Raji (cell line): ENCODE results near the gene BTAF1.

Source experiments
- POLR2A ChIP-seq: IDR thresholded peaks from 2 replicates; pipeline ENCODE4 v1.6.1; 2011; ENCODE audit warnings: low read depth, low read length, control low read depth; ENCODE audit not compliant: insufficient read depth

BTAF1 gene

DNA sequence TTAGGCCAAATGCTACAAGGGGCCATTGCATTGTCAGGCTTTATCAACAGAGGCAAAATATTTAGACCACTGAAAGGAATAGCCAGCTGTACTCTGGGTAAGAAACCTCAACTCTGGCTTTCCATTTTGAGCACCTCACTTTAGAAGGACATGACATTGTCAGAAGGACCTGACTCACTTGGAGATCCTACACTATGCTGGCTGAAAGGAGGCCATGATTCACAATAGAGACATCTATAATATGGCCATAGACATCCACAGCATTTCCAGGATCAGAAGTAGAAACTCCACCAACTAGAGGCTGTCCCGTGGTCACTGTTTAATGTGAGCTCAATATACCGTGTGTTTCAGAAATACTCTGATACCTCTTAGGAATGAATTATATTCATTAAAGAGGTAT is 140.9 kb downstream of the BTAF1 start:
- TF ChIP-seq POLR2A = no peak

DNA sequence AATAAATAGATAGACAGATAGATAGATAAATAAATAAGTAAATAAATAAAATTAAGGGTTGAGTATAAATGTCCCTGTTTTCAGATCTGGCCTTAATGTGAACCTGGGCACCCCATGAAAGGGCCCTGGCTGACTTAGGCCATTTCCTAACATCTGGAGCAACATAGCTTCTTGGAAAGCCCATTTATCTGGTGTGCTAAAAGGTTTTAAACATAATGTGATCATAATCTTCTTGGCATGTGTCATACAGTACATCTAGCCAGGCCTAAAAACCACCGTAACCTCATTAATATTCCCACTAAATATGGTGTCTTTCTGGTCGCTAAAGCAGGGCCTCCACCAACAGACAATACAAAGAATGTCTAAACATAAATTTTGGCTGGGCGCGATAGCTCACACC is 142.8 kb downstream of the BTAF1 start:
- no peak for TF ChIP-seq POLR2A

DNA sequence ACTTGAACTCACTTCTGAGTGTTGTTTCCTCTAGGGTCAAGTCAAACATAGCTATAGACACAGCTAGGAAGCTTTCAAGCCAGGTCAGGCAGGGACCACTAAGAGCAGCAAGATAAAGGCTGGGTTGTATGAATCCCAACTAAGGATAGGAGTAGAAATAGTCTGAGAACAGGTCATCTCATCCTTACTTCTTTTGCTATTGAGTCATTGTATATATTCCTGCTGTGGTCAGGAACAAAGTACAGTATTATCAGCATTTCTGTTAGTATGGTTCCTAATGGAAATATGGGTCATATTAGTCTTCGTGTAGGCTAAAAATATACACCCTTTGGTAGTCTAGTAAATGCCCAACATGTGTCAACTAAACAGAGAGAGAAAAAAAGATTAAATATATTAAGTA is 145.3 kb downstream of the BTAF1 start:
- TF ChIP-seq POLR2A = no peak

DNA sequence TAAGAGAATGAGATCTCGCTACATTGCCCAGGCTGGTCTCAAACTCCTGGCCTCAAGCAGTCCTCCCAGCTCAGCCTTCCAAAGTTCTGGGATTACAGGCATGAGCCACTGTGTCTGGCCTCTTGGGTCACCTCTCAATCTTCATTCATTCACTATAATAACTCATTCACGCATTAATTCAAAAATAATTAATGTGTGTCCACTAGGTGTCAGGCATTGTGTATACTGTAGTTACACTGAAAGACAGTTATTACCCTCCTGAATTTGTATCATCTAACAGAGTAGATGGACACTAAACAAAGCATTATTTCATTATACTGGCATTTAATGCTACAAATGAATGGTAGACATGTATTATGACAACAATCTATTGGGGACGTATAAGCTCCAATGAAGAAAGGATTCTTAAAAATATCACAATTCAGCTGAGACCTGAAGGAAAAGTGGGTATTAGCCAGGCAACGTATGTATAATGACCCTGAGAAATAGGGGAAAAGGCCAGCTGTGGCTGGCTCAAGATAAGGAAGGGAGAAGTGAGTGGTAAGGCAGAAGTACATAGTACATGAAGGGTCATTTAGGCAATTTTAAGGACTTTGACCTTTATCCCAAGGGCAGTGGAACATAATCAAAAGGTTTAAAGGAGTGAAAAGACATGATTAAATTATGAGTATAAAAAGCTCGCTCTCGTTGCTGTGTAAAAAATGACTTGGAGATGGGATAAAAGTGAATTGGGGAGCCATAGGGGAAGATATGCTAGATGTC is 150.7 kb downstream of the BTAF1 start:
- no peak for TF ChIP-seq POLR2A

DNA sequence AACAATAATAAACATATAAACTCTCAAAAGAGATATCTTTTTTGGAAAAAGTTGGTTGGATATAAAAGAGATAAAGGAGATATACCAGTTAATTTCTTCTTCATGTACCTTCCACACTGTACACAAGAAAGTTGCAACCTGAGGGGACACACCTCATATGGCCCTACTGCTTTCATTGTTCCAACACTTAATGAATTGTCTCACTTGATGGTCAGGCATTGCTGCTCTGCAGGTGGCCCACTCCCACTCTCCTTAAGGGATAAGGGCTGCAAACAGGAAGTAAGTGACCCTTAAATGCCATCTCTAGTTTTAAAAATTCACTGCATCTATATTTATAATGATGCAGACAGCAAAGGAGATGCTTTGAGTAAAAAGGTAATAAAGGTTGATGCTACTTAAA is 152.3 kb downstream of the BTAF1 start:
- TF ChIP-seq POLR2A = no peak

DNA sequence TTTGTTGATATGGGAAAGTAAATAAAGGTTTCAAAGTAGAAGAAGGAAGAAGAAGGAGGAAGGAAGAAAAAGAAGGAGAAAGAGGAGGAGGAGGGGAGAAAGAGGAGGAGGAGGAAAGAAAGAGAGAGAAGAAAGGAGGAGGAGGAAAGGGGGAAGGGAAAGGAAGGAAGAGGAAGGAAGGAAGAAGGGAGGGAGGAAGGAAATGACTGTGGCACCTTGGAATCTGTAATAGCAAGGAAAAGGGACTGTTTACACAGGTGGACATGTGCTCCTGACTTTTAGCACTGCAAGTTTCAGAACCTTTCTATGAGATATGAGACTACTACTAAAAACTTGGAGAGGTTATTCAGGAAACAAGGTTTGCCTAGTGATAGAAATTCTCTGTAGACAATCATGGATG is 153.2 kb downstream of the BTAF1 start:
- TF ChIP-seq POLR2A = no peak

DNA sequence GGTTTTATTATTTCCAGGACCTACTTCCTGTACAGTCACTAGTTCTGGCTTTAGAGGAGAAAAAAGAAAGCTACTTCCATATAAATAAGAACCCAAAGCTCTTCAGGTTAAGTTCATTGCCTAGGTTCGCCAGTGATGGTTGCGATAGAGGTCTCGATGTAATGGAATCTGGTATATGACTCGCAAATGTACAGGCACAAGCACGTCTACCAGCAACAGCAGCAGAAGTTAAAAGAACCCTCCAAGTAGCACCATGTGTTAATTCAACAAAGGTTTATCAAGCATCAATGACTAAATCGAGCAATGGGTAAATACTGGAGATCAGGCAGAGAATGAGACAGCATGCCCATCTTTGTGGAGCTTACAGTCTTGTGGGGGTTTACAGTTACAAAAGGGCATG is 155.4 kb downstream of the BTAF1 start:
- no peak for TF ChIP-seq POLR2A
